Left lung (tissue), 10 donors: Measurements from ENCODE around the gene IMPA2. TPM values are rescaled to one million over a fixed set of nuclear protein-coding genes. Genes with fewer than 3 reads are reported as not detected.

Experiments used
- ATAC-seq: fragments of 200-7000 bp; cut with Tn5 transposase; one replicate; pipeline ENCODE4 v1.9.1; 2020; ENCODE audit warnings: moderate library complexity
- DNase-seq, 4 donors: peaks; one replicate each; pipeline ENCODE4 v3.0.0-alpha.2; 2013 to 2020
- H3K27ac ChIP-seq, 2 donors: fragments of 200-600 bp; sonication (generic) in 1 of 2; one replicate each; pipeline versions ENCODE4 v1.5.0 to v1.8.0; 2020 to 2021
- H3K27me3 ChIP-seq, 2 donors: fragments of 200-600 bp; sonication (generic) in 1 of 2; one replicate each; pipeline versions ENCODE4 v1.5.0 to v1.8.0; 2020 to 2021
- H3K36me3 ChIP-seq, 2 donors: fragments of 200-600 bp; sonication (generic) in 1 of 2; one replicate each; pipeline versions ENCODE4 v1.5.0 to v1.8.0; 2020 to 2021
- H3K4me1 ChIP-seq, 2 donors: fragments of 200-600 bp; one replicate each; pipeline ENCODE4 v1.8.0; 2021
- H3K4me3 ChIP-seq, 2 donors: fragments of 200-600 bp; sonication (generic) in 1 of 2; one replicate each; pipeline versions ENCODE4 v1.5.0 to v1.8.0; 2020 to 2021; ENCODE audit warnings: mild to moderate bottlenecking in 1 of 2
- H3K9me3 ChIP-seq, 2 donors: fragments of 200-600 bp; sonication (generic) in 1 of 2; one replicate each; pipeline versions ENCODE4 v1.5.0 to v1.8.0; 2020 to 2021
- CTCF ChIP-seq, 2 donors: fragments of 200-600 bp; sonication (generic) in 1 of 2; IDR thresholded peaks; one replicate each; pipeline versions ENCODE4 v1.5.0 to v1.8.0; 2021; ENCODE audit warnings: antibody characterized with exemption in 2 of 2
- intact Hi-C, 2 donors: fragments of 100-400 bp; cut with DNase I; formaldehyde crosslinking; loops; one replicate each; pipeline versions ENCODE4 v1.11.2 to v1.14.2; 2022
- polyA plus RNA-seq, 6 donors: library from polyadenylated mRNA; unstranded; fragments of 120-200 nt; gene quantifications; one replicate each; pipeline ENCODE4 v1.2.1, GENCODE V29; 2013; ENCODE audit not compliant: insufficient read length in 6 of 6
- total RNA-seq, 2 donors: library from RNA; stranded (reverse); fragmentation: NEBNext Ultra II Directional; extraction: Animal tissue kit (Norgen Biotek cat#: 25700); gene quantifications; one replicate each; pipeline ENCODE4 v1.2.1, GENCODE V29; 2021
- donor health status: DM: no; HTN: yes; CAD: no.
- donor health status: DM: no; HTN: no; CAD: no.

Gene IMPA2
- total and polyA plus RNA-seq, 8 donors = 62.2 to 93.4 (median 82.2) TPM

- Histone ChIP-seq H3K4me3 (no peak overlapping the region), H3K36me3 (peaks cover 0 to 59% of the 10 kb centered on the region in 2 donors), H3K9me3 (no peaks in the 10 kb centered on the region), H3K27ac (no peak overlapping the region), H3K27me3 (no peaks in the 10 kb centered on the region), H3K4me1 (no peaks in the 10 kb centered on the region)
- peak in 1 of 4 donors; percentile 37 for DNase-seq
- intact Hi-C loops = no loop called here
- ATAC-seq = peak; percentile 88
- TF ChIP-seq CTCF (IDR thresholded peaks at IDR 0.05) = no peak
Observed at GRCh38 chr18:12021596-12021995, 40.3 kb downstream of the IMPA2 start.

GRCh38 chr18:12023375-12023774 lies 42.1 kb downstream of the IMPA2 start:
- no peaks in the 10 kb centered on the region for H3K27me3 ChIP-seq
- peak in 1 of 4 donors; percentile 5 for DNase-seq
- peaks cover 0 to 54% of the 10 kb centered on the region in 2 donors for H3K36me3 ChIP-seq
- no peak overlapping the region for H3K4me3 ChIP-seq
- no peak for ATAC-seq
- no peak for TF ChIP-seq CTCF (IDR thresholded peaks at IDR 0.05)
- no peak overlapping the region for H3K27ac ChIP-seq
- intact Hi-C loops = no loop called here
- no peaks in the 10 kb centered on the region for H3K4me1 ChIP-seq
- H3K9me3 ChIP-seq = no peaks in the 10 kb centered on the region

GRCh38 chr18:12026562-12026961 lies 45.3 kb downstream of the IMPA2 start:
- Histone ChIP-seq H3K4me3 (no peak overlapping the region), H3K27me3 (no peaks in the 10 kb centered on the region), H3K27ac (no peak overlapping the region), H3K36me3 (peaks cover 0 to 64% of the 10 kb centered on the region in 2 donors), H3K9me3 (no peaks in the 10 kb centered on the region), H3K4me1 (no peaks in the 10 kb centered on the region)
- ATAC-seq (no peak), DNase-seq (peak in 1 of 4 donors; percentile 17)
- intact Hi-C loops = no loop called here
- TF ChIP-seq CTCF (IDR thresholded peaks at IDR 0.05) = no peak

GRCh38 chr18:12027046-12027445 lies 45.7 kb downstream of the IMPA2 start:
- Histone ChIP-seq H3K4me3 (no peak overlapping the region), H3K9me3 (no peaks in the 10 kb centered on the region), H3K36me3 (peaks cover 0 to 69% of the 10 kb centered on the region in 2 donors), H3K4me1 (no peaks in the 10 kb centered on the region), H3K27ac (no peak overlapping the region), H3K27me3 (no peaks in the 10 kb centered on the region)
- no peak for TF ChIP-seq CTCF (IDR thresholded peaks at IDR 0.05)
- peak in 1 of 4 donors; percentile 30 for DNase-seq
- ATAC-seq = peak; percentile 30
- intact Hi-C loops = no loop called here

GRCh38 chr18:12027480-12027879 lies 46.2 kb downstream of the IMPA2 start:
- Histone ChIP-seq H3K36me3 (peaks cover 0 to 74% of the 10 kb centered on the region in 2 donors), H3K27me3 (no peaks in the 10 kb centered on the region), H3K27ac (no peak overlapping the region), H3K4me1 (no peaks in the 10 kb centered on the region), H3K9me3 (no peaks in the 10 kb centered on the region), H3K4me3 (no peak overlapping the region)
- DNase-seq (peak in 1 of 4 donors; percentile 19), ATAC-seq (no peak)
- intact Hi-C loops = no loop called here
- TF ChIP-seq CTCF (IDR thresholded peaks at IDR 0.05) = no peak
